GM19328 (cell line): ENCODE data around the gene KCNJ10.
"Not testable (repeated sequence)": the region's sequence is repeated elsewhere in the genome, so short reads cannot be mapped to it uniquely, and the experiment has no call there.

Experiments used
- ATAC-seq: cut with Tn5 transposase; IDR thresholded peaks from one replicate; pipeline ENCODE4 v1.9.1; 2021; ENCODE audit warnings: mild to moderate bottlenecking, moderate library complexity; ENCODE audit not compliant: unreplicated experiment

The KCNJ10 gene

GRCh38 chr1:160062230-160062532 lies 7.8 kb downstream of the KCNJ10 start:
- no peak for ATAC-seq

- no peak for ATAC-seq
Observed at GRCh38 chr1:160061369-160062229, 8.4 kb downstream of the KCNJ10 start.

GRCh38 chr1:160058087-160058486 lies 11.9 kb downstream of the KCNJ10 start:
- ATAC-seq = no peak

- ATAC-seq = no peak
Observed at GRCh38 chr1:160056648-160057169, 13.3 kb downstream of the KCNJ10 start.

GRCh38 chr1:160053548-160054365 lies 16.2 kb downstream of the KCNJ10 start:
- ATAC-seq = no peak

- ATAC-seq = no peak
Observed at GRCh38 chr1:160052936-160053335, 17.0 kb downstream of the KCNJ10 start.

GRCh38 chr1:160050619-160051018 lies 19.3 kb downstream of the KCNJ10 start:
- no peak for ATAC-seq

GRCh38 chr1:160050182-160050581 lies 19.8 kb downstream of the KCNJ10 start:
- not testable (repeated sequence) for ATAC-seq

GRCh38 chr1:160049101-160049500 lies 20.9 kb downstream of the KCNJ10 start:
- no peak for ATAC-seq

- no peak for ATAC-seq
Observed at GRCh38 chr1:160048335-160048734, 21.6 kb downstream of the KCNJ10 start.

- ATAC-seq = peak; percentile 38
Observed at GRCh38 chr1:160047111-160047991, 22.6 kb downstream of the KCNJ10 start.

GRCh38 chr1:160046494-160047110 lies 23.4 kb downstream of the KCNJ10 start:
- peak; percentile 55 for ATAC-seq

- ATAC-seq = no peak
Observed at GRCh38 chr1:160045653-160046052, 24.3 kb downstream of the KCNJ10 start.

- ATAC-seq = no peak
Observed at GRCh38 chr1:160043543-160043942, 26.4 kb downstream of the KCNJ10 start.

GRCh38 chr1:160040476-160040875 lies 29.5 kb downstream of the KCNJ10 start:
- ATAC-seq = no peak

- ATAC-seq = peak; percentile 5
Observed at GRCh38 chr1:160032165-160032820, 37.7 kb downstream of the KCNJ10 start.

GRCh38 chr1:160031365-160032164 lies 38.4 kb downstream of the KCNJ10 start, which contains the start of gene PIGM:
PIGM (minus strand) TSS chr1:160031990; CDS start chr1:160031739, 251 bp downstream.
- ATAC-seq = peak; percentile 94

- peak; percentile 6 for ATAC-seq
Observed at GRCh38 chr1:160030657-160031364, 39.1 kb downstream of the KCNJ10 start.
